Hepatocyte (in vitro differentiated cells): ENCODE measurements around the gene NARS2. TPM values are rescaled to one million over a fixed set of nuclear protein-coding genes. Genes with fewer than 3 reads are reported as not detected.

Experiments used
- DNase-seq: peaks from one replicate; pipeline ENCODE4 v3.0.0-alpha.2; 2016; ENCODE audit warnings: low spot score
- H2AFZ ChIP-seq: fragments of 200-600 bp; sonication (generic); 2 replicates; pipeline ENCODE4 v1.6.0; 2016; ENCODE audit warnings: antibody characterized with exemption, mild to moderate bottlenecking
- H3K27ac ChIP-seq: fragments of 200-600 bp; sonication (generic); 2 replicates; pipeline ENCODE4 v1.5.1; 2016; ENCODE audit warnings: mild to moderate bottlenecking
- H3K27me3 ChIP-seq: fragments of 200-600 bp; sonication (generic); 2 replicates; pipeline ENCODE4 v1.6.1; 2016
- H3K36me3 ChIP-seq: fragments of 200-600 bp; sonication (generic); replicated peaks from 2 replicates; pipeline ENCODE4 v1.5.1; 2016; ENCODE audit warnings: low read depth; ENCODE audit not compliant: insufficient read depth
- H3K4me1 ChIP-seq: fragments of 200-600 bp; sonication (generic); 2 replicates; pipeline ENCODE4 v1.5.1; 2016; ENCODE audit warnings: mild to moderate bottlenecking, moderate library complexity; ENCODE audit not compliant: insufficient read depth
- H3K4me2 ChIP-seq: fragments of 200-600 bp; sonication (generic); 2 replicates; pipeline ENCODE4 v1.6.0; 2016
- H3K4me3 ChIP-seq: fragments of 200-600 bp; sonication (generic); 2 replicates; pipeline ENCODE4 v1.5.1; 2016; ENCODE audit warnings: mild to moderate bottlenecking
- H3K79me2 ChIP-seq: fragments of 200-600 bp; sonication (generic); 2 replicates; pipeline ENCODE4 v1.6.0; 2017; ENCODE audit warnings: mild to moderate bottlenecking
- H3K9me2 ChIP-seq: fragments of 200-600 bp; sonication (generic); replicated peaks from 2 replicates; pipeline ENCODE4 v1.6.0; 2017; ENCODE audit warnings: mild to moderate bottlenecking; ENCODE audit not compliant: insufficient read depth
- H3K9me3 ChIP-seq: fragments of 200-600 bp; sonication (generic); 2 replicates; pipeline ENCODE4 v1.5.1; 2016; ENCODE audit warnings: low read depth, mild to moderate bottlenecking
- H4K20me1 ChIP-seq: fragments of 200-600 bp; sonication (generic); 2 replicates; pipeline ENCODE4 v1.6.0; 2016; ENCODE audit warnings: mild to moderate bottlenecking; ENCODE audit not compliant: insufficient read depth, poor library complexity, severe bottlenecking
- CTCF ChIP-seq: fragments of 200-600 bp; sonication (generic); IDR thresholded peaks from 2 replicates; pipeline ENCODE4 v1.5.1; 2016; ENCODE audit warnings: antibody characterized with exemption, mild to moderate bottlenecking; ENCODE audit not compliant: poor library complexity
- EZH2 ChIP-seq: fragments of 200-600 bp; sonication (generic); IDR thresholded peaks from 2 replicates; pipeline ENCODE4 v1.6.1; 2016; ENCODE audit warnings: antibody characterized with exemption, mild to moderate bottlenecking, borderline replicate concordance
- EZH2phosphoT487 ChIP-seq: fragments of 200-600 bp; sonication (generic); IDR thresholded peaks from one replicate; pipeline ENCODE4 v1.6.1; 2018; ENCODE audit warnings: antibody characterized with exemption, mild to moderate bottlenecking, low read depth, moderate library complexity; ENCODE audit not compliant: unreplicated experiment, severe bottlenecking
- WGBS: methylation state at CpG from one replicate; pipeline ENCODE4 v1.1.6; 2016; ENCODE audit warnings: low lambda C conversion rate; ENCODE audit errors: missing lambda C conversion rate; 5-methylcytosine and 5-hydroxymethylcytosine counted together
- polyA plus RNA-seq: library from polyadenylated mRNA; unstranded; fragments of >200 nt; fragmentation: Nextera tagmentation; extraction: Ambion mirVana; gene quantifications from 2 replicates; pipeline ENCODE4 v1.2.1, GENCODE V29; 2016
- total RNA-seq: library from RNA; depleted of rRNA; stranded (reverse); fragments of >200 nt; gene quantifications from 2 replicates; pipeline ENCODE4 v1.2.3, GENCODE V29; 2014

The NARS2 gene
- total and polyA plus RNA-seq, 2 experiments from 2014 or later: 17.5 to 19.1 TPM

DNA sequence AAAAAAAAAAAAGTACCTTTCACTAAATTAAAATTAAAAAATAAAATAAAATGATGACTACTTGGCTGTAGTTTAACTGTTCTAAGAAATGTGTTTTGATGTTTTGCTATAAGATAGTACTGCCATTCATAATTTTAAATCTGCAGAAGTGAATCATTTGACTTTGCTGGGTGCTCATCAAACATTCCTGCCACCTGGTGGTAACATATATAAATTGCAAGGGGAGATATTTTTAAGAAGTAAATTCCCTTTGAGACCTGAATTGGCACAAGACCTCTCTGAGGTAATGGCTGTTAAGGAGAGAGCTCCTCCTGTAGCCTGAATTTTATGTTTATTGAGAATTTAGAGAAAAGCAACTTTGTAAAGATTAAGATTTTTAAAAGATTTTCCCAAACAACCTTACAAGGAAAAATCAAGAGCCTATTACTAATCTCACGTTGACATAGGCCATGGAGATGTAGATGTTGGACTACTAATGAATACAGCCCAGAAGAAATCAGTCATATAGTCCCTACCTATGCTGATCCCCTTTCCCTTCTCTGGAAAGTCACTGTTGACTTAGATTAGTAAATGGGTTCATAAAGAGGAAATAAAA is 11.9 kb upstream of the NARS2 start:
- no peak overlapping the region for H3K27ac ChIP-seq
- WGBS: 97% methylated on average over 1 of the region's 1 CpG
- TF ChIP-seq CTCF (peak; percentile 33), EZH2 (no peak)

DNA sequence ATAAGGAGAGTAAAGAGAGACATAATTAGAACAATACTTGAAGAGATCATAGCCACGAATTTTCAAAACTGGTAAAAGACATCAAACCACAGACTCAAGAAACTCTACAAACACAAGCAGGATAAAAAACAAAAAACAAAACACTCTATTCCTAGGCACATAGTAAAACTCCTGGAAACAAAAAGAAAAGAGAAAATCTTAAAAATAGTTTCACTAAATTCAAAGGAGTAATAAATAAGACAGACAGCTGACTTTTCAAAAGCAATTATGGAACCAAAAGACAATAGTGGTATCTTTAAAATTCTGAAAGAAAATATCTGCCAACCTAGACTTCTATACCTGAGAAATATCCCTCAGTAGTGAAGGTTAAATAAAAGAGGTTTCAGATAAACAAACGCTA is 9.2 kb upstream of the NARS2 start:
- WGBS: 82% methylated on average over 2 of the region's 2 CpGs

More for the DNA sequence above, 11.9 kb upstream of the NARS2 start:
- Histone ChIP-seq H3K4me1 (no peaks in the 10 kb centered on the region), H3K4me3 (no peak overlapping the region), H3K4me2 (no peak overlapping the region), H3K27me3 (no peaks in the 10 kb centered on the region), H4K20me1 (no peaks in the 10 kb centered on the region), H3K9me2 (no peaks in the 10 kb centered on the region), H2AFZ (no peak overlapping the region), H3K36me3 (no peaks in the 10 kb centered on the region), H3K79me2 (no peaks in the 10 kb centered on the region), H3K9me3 (peaks cover 7% of the 10 kb centered on the region)
- DNase-seq: no peak

GRCh38 chr11:78577495-78577894 is 2.8 kb upstream of the NARS2 start:
- H2AFZ ChIP-seq: no peak overlapping the region
- no peak overlapping the region for H3K4me2 ChIP-seq
- H3K4me1 ChIP-seq: peaks cover 12% of the 10 kb centered on the region
- no peaks in the 10 kb centered on the region for H3K9me2 ChIP-seq
- 96% methylated on average over 4 of the region's 4 CpGs for WGBS
- peaks cover 15% of the 10 kb centered on the region for H3K79me2 ChIP-seq
- TF ChIP-seq EZH2 (no peak), CTCF (no peak), EZH2phosphoT487 (no peak)
- DNase-seq: no peak
- no peaks in the 10 kb centered on the region for H4K20me1 ChIP-seq
- H3K4me3 ChIP-seq: no peak overlapping the region
- no peaks in the 10 kb centered on the region for H3K27me3 ChIP-seq
- H3K9me3 ChIP-seq: no peaks in the 10 kb centered on the region
- H3K27ac ChIP-seq: no peak overlapping the region
- no peaks in the 10 kb centered on the region for H3K36me3 ChIP-seq

More for the DNA sequence above, 9.2 kb upstream of the NARS2 start:
- Histone ChIP-seq H3K4me2 (no peak overlapping the region), H3K4me1 (no peaks in the 10 kb centered on the region), H3K27me3 (no peaks in the 10 kb centered on the region), H3K36me3 (no peaks in the 10 kb centered on the region), H3K79me2 (no peaks in the 10 kb centered on the region), H3K9me2 (no peaks in the 10 kb centered on the region), H4K20me1 (no peaks in the 10 kb centered on the region), H3K9me3 (peaks cover 7% of the 10 kb centered on the region), H3K4me3 (no peak overlapping the region), H3K27ac (no peak overlapping the region), H2AFZ (no peak overlapping the region)
- TF ChIP-seq CTCF (no peak), EZH2 (no peak), EZH2phosphoT487 (no peak)
- DNase-seq: no peak

DNA sequence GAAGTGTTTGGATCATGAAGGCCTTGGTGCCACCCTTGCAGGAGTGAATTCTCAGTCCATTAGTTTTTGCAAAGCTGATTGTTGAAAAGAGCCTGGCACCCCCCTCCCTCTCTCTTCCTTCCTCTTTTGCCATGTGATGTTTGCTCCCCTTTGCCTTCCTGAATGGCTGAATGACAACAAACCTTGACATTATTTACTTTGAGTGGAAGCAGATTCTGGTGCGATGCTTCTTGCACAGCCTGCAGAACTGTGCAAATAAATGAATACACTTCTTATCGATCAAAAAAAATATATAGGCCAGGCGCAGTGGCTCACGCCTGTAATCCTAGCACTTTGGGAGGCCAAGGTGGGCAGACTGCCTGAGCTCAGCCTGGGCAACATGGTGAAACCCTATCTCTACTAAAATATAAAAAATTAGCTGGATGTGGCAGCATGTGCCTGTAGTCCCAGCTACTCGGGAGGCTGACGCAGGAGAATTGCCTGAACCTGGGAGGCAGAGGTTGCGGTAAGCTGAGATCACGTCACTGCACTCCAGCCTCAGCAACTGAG is 2.0 kb upstream of the NARS2 start:
- Histone ChIP-seq H3K36me3 (no peaks in the 10 kb centered on the region), H2AFZ (no peak overlapping the region), H3K27ac (no peak overlapping the region), H3K4me3 (no peak overlapping the region), H3K27me3 (no peaks in the 10 kb centered on the region), H3K79me2 (peaks cover 19% of the 10 kb centered on the region), H3K9me3 (no peaks in the 10 kb centered on the region), H4K20me1 (no peaks in the 10 kb centered on the region), H3K4me2 (no peak overlapping the region), H3K4me1 (peaks cover 12% of the 10 kb centered on the region), H3K9me2 (no peaks in the 10 kb centered on the region)
- 76% methylated on average over 8 of the region's 8 CpGs for WGBS
- no peak for DNase-seq
- TF ChIP-seq EZH2phosphoT487 (no peak), CTCF (no peak), EZH2 (no peak)
